ENCODE results near the gene MAP2K7. TPM values are rescaled to one million over a fixed set of nuclear protein-coding genes. Genes with fewer than 3 reads are reported as not detected.

MAP2K7 gene
- total RNA-seq, 1 donor from 2014 or later, result 15.0 TPM

DNA sequence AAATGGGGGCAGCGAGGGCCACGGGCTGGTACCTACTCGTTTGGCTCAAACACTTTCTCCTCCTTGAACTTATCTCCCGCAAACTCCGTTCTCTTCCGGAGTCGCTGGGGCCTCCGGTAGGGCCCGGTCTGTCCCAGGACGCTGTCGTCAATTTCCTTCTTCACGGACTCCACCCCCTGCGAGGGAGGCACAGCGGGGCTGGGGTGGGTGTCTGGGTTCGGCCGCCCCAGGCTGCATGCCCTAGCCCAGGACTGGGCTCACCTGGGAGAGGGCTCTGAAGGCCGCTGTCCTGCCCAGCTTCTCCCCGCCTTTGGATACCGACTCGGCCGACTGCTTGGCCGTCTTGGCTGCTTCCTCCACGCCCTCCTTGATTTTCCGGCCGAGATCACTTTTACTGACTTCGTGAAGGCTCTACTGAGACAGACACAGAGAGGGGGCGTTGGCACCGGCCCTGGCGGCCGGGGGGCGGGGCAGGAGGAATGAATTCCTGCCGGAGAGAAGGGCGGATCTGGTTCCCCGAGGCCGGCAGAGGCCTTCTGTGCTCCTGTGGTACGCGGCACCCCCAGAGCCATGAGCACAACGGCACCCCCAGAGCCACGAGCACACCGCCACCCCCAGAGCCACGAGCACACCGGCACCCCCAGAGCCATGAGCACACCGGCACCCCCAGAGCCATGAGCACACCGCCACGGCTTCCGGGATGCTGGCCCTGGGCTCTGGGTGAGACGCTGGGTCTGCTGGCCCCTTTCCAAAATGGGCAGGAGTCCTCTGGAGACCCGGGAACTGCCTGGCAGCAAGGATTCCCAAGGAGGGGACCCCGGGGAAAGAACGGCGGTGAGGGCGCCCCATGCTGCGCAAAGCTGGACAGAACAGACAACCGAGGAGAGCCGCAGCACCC is 30.4 kb downstream of the MAP2K7 start:
- TF ChIP-seq, protein P1, sequence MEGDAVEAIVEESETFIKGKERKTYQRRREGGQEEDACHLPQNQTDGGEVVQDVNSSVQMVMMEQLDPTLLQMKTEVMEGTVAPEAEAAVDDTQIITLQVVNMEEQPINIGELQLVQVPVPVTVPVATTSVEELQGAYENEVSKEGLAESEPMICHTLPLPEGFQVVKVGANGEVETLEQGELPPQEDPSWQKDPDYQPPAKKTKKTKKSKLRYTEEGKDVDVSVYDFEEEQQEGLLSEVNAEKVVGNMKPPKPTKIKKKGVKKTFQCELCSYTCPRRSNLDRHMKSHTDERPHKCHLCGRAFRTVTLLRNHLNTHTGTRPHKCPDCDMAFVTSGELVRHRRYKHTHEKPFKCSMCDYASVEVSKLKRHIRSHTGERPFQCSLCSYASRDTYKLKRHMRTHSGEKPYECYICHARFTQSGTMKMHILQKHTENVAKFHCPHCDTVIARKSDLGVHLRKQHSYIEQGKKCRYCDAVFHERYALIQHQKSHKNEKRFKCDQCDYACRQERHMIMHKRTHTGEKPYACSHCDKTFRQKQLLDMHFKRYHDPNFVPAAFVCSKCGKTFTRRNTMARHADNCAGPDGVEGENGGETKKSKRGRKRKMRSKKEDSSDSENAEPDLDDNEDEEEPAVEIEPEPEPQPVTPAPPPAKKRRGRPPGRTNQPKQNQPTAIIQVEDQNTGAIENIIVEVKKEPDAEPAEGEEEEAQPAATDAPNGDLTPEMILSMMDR (IDR thresholded peaks at IDR 0.05; ENCODE audit: insufficient read depth, low read length, poor library complexity, severe bottlenecking), result no peak
- Histone ChIP-seq H3K4me3 (ENCODE audit: low read depth, low read length) (no peak overlapping the region), H3K27me3 (ENCODE audit: control insufficient read depth, insufficient read depth, low read length) (no peaks in the 10 kb centered on the region), H3K36me3 (ENCODE audit: control insufficient read depth, insufficient read depth, low read length) (peaks cover 5% of the 10 kb centered on the region)
- no peak for DNase-seq (ENCODE audit: low read depth)

DNA sequence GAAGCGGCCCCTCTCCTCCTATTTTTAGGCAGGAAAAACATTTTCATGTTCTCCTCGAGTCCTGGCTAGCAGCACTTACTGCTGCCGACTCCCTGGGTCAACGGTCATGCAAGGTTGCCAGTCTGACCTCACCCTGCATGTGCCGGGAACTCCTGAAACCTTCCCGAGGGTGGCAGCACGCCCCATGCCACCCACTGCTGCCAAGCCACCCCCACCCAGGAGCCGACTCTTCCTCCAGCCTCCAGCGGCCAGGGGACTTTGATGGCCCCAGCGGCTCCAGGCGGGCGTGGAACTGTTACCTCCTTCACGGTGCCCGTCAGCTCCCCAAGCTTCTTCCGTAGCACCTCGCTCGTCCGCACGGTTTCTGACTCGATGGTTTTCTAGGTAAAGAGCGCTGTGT is 31.1 kb downstream of the MAP2K7 start:
- no peaks in the 10 kb centered on the region for H3K27me3 ChIP-seq (ENCODE audit: control insufficient read depth, insufficient read depth, low read length)
- TF ChIP-seq, protein P1 (IDR thresholded peaks at IDR 0.05; ENCODE audit: insufficient read depth, low read length, poor library complexity, severe bottlenecking), result no peak
- H3K4me3 ChIP-seq (ENCODE audit: low read depth, low read length), result no peak overlapping the region
- no peak for DNase-seq (ENCODE audit: low read depth)
- peaks cover 5% of the 10 kb centered on the region for H3K36me3 ChIP-seq (ENCODE audit: control insufficient read depth, insufficient read depth, low read length)

DNA sequence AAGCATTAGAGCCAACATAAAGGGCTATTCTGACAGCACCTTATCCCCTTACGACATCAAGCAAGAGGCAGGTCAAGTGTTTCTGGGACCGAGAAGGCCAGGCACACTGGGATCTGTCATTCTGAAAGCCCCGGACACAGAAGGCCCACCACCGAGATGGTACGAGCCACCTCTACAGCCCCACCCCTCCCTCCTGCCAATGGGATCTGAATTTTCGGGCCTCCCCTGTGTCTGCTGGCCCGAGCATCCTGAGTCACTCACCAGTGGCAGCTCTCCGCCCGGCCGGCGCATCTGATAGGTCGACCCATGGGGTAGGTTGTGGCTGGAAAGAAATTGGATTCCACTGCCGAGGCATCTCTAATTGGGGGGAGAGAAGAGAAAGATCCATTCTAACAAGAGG is 37.2 kb downstream of the MAP2K7 start:
- Histone ChIP-seq H3K36me3 (ENCODE audit: control insufficient read depth, insufficient read depth, low read length) (peaks cover 2% of the 10 kb centered on the region), H3K27me3 (ENCODE audit: control insufficient read depth, insufficient read depth, low read length) (no peaks in the 10 kb centered on the region), H3K4me3 (ENCODE audit: low read depth, low read length) (no peak overlapping the region)
- DNase-seq (ENCODE audit: low read depth), result no peak
- TF ChIP-seq, protein P1 (IDR thresholded peaks at IDR 0.05; ENCODE audit: insufficient read depth, low read length, poor library complexity, severe bottlenecking), result no peak

DNA sequence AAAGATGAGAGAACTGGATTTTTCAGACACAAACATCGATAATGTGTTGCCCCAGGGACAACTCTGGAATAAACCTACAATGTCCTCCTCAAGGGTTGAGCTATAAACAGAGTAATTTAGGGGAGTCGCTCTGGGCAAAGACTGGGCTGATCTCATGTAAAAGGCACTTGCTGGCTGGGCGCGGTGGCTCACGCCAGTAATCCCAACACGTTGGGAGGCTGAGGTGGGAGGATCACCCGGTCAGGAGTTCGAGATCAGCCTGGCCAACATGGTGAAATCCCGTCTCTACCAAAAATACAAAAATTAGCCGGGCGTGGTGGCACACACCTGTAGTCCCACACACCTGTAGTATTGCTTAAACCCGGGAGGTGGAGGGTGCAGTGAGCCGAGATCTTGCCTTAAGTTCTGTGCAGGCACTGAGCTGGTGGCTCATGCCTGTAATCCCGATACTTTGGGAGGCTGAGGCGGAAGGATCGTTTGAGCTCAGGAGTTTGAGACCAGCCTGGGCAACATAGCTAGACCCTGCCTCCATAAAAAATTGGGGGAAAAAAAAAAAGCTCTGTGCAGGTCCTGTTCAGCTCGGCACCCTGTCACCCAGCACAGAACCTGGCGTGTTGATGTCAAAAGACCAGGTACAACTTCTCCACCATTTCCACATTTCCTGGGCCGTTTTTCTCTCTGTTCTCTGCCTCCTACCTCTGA is 38.4 kb downstream of the MAP2K7 start:
- no peak for DNase-seq (ENCODE audit: low read depth)
- TF ChIP-seq, protein P1 (IDR thresholded peaks at IDR 0.05; ENCODE audit: insufficient read depth, low read length, poor library complexity, severe bottlenecking), result no peak
- no peak overlapping the region for H3K4me3 ChIP-seq (ENCODE audit: low read depth, low read length)
- H3K36me3 ChIP-seq (ENCODE audit: control insufficient read depth, insufficient read depth, low read length), result peaks cover 2% of the 10 kb centered on the region
- no peaks in the 10 kb centered on the region for H3K27me3 ChIP-seq (ENCODE audit: control insufficient read depth, insufficient read depth, low read length)

DNA sequence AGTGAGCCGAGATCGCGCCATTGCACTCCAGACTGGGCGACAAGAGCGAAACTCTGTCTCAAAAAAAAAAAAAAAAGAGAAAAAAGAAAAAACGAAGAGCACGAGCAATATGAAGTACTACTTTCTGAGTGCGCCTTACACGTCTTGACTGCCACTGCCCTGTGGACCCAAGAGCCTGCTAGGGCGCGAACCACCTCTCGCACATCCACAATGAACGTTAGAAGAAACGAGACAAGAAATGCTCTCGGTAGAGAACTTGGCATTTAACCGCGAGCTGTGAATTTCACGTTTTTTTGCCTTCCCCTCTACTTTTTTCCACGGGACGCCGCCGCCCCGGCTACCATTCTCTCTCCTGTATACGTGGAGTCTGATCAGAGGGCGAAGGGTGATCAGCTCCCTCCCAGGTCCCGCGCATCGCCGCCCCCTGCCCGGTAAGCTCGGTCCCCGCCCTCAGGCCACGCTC is 39.3 kb downstream of the MAP2K7 start:
- peak overlapping the region; percentile 97 for H3K4me3 ChIP-seq (ENCODE audit: low read depth, low read length)
- no peak for DNase-seq (ENCODE audit: low read depth)
- H3K27me3 ChIP-seq (ENCODE audit: control insufficient read depth, insufficient read depth, low read length), result no peaks in the 10 kb centered on the region

More for the DNA sequence above, 39.3 kb downstream of the MAP2K7 start:
- no peaks in the 10 kb centered on the region for H3K36me3 ChIP-seq (ENCODE audit: control insufficient read depth, insufficient read depth, low read length)
- TF ChIP-seq, protein P1 (IDR thresholded peaks at IDR 0.05; ENCODE audit: insufficient read depth, low read length, poor library complexity, severe bottlenecking), result no peak
